ENCODE measurements around the gene CARS2.

GRCh38 chr13:110628952-110629701, 76.8 kb downstream of the CARS2 start:
- no peak for TF ChIP-seq EZH2 (IDR thresholded peaks at IDR 0.05; ENCODE audit: low read depth, unreplicated experiment)
- TF ChIP-seq CTCF (conservative IDR thresholded peaks at IDR 0.05; ENCODE audit: low read depth in 2 of 2) = no peak
- no peak for TF ChIP-seq POLR2AphosphoS5 (IDR thresholded peaks at IDR 0.05; ENCODE audit: low read depth)
- TF ChIP-seq ZNF114 (CRISPR knock-in tag; IDR thresholded peaks at IDR 0.05) = no peak
- TF ChIP-seq EZH2phosphoT487 (IDR thresholded peaks at IDR 0.05; ENCODE audit: unreplicated experiment) = no peak

All from GM23338 (cell line).